HFF-Myc (cell line): ENCODE measurements around the gene SELENOS.

Experiments
- DNase-seq: peaks from one replicate; pipeline ENCODE4 v3.0.0-alpha.2; 2011; ENCODE audit warnings: low read depth; ENCODE audit errors: extremely low read depth
- H3K4me3 ChIP-seq: replicated peaks from 2 replicates; pipeline ENCODE4 v1.5.1; 2011; ENCODE audit warnings: low read depth, mild to moderate bottlenecking, control low read depth, low read length
- TF ChIP-seq, protein P1 (sequence below): IDR thresholded peaks from 2 replicates; pipeline ENCODE4 v1.5.1; 2012; ENCODE audit warnings: mild to moderate bottlenecking, low read depth, low read length, control low read depth; ENCODE audit errors: missing control alignments

The SELENOS gene

DNA sequence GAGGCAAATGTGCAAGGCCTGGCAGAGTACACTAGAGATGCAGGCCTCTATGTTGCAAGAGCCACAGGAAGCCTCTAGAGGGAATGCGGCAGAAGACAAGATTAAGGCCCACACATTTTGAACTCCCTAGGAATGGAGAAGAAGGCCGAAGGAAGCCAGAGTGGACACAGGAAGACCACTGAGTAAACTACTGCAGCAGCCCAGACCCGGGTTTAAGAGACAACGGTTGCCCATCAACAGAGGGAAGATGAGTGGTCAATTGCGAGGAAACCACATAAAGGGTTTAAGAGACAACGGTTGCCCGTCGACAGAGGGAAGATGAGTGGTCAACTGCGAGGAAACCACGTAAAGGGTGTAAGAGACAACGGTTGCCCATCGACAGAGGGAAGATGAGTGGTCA, 40.0 kb downstream of the SELENOS start:
- TF ChIP-seq, protein P1, sequence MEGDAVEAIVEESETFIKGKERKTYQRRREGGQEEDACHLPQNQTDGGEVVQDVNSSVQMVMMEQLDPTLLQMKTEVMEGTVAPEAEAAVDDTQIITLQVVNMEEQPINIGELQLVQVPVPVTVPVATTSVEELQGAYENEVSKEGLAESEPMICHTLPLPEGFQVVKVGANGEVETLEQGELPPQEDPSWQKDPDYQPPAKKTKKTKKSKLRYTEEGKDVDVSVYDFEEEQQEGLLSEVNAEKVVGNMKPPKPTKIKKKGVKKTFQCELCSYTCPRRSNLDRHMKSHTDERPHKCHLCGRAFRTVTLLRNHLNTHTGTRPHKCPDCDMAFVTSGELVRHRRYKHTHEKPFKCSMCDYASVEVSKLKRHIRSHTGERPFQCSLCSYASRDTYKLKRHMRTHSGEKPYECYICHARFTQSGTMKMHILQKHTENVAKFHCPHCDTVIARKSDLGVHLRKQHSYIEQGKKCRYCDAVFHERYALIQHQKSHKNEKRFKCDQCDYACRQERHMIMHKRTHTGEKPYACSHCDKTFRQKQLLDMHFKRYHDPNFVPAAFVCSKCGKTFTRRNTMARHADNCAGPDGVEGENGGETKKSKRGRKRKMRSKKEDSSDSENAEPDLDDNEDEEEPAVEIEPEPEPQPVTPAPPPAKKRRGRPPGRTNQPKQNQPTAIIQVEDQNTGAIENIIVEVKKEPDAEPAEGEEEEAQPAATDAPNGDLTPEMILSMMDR = no peak
- no peak for DNase-seq
- H3K4me3 ChIP-seq = no peak overlapping the region

DNA sequence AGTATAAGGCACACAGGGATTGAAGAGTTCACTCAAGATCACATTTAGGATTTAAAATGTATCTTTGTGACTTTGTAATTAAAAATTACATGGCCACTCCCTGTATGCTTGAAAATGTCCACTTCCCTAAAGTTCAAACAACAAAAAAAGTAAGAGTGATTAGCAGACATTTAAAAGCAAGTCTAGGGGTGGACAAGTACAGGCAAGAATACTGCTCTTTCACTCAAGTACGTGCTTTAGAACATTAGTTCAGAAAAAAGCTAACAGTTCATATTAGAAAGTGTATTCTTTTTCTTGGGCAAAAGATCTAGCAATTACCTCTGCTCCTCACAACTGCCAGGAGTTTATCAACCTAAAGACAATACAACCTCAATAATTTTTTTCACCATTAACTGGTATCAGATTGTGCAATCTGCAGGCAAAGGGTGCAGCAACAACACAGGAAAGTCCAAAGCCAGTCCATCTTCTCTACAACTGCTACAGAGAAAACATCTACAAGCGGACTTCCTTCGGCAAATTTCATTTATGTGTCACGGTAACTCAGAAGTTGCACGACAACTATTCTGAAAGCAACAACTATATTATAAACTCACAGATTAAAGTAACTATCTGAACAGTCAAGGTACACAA, 43.5 kb downstream of the SELENOS start:
- DNase-seq = no peak
- H3K4me3 ChIP-seq = no peak overlapping the region
- TF ChIP-seq, protein P1 = no peak

- H3K4me3 ChIP-seq = no peak overlapping the region
- no peak for DNase-seq
- TF ChIP-seq, protein P1 = no peak
Observed at GRCh38 chr15:101232677-101233076, 44.6 kb downstream of the SELENOS start.

GRCh38 chr15:101228313-101228712, 49.0 kb downstream of the SELENOS start:
- DNase-seq = no peak
- TF ChIP-seq, protein P1 = no peak
- H3K4me3 ChIP-seq = no peak overlapping the region

GRCh38 chr15:101225658-101226057, 51.6 kb downstream of the SELENOS start:
- no peak overlapping the region for H3K4me3 ChIP-seq
- TF ChIP-seq, protein P1 = no peak
- no peak for DNase-seq
